Frontal cortex (tissue), 4 donors: ENCODE results near the gene OR7C1. TPM values are rescaled to one million over a fixed set of nuclear protein-coding genes. Genes with fewer than 3 reads are reported as not detected.
"Not testable (repeated sequence)": the region's sequence is repeated elsewhere in the genome, so short reads cannot be mapped to it uniquely, and the experiment has no call there.

ENCODE experiments used
- DNase-seq, 2 donors: peaks; one replicate each; pipeline ENCODE4 v3.0.0; 2012; ENCODE audit warnings: low spot score in 2 of 2
- FAIRE-seq: peaks from 2 replicates; lab custom pipeline; 2012; peaks lifted over from hg19 to GRCh38; lab: Jason Lieb, UNC
- small RNA-seq: library from RNA; depleted of rRNA; stranded (forward); fragments of <200 nt; gene quantifications from one replicate; pipeline ENCODE3, GENCODE V24; 2014
- total RNA-seq: library from RNA; depleted of rRNA; stranded (reverse); fragments of >200 nt; gene quantifications from one replicate; pipeline ENCODE4 v1.2.3, GENCODE V29; 2014
- donor health status: control.
- donor health status: control.
- donor health status: control.

OR7C1 gene
- total RNA-seq, 1 donor from 2014 or later, result not detected

DNA sequence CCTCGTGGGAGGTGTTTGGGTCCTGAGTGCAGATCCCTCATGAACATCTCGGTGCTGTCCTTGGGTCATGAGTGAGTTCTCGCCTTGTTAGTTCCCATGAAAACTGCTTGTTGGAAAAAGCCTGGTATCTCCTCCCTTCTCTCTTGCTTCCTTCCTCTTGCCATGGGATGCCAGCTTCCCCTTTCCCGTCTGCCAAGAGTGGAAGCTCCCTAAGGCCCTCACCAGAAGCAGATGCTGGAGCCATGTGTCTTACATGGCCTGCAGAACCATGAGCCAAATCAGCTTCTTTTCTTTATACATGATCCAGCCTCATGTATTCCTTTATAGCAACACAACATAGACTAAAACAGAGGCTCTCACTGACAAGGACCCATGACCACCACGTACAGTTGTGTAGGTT lies 64.8 kb downstream of the OR7C1 start:
- DNase-seq (no peak), FAIRE-seq (no peak)

DNA sequence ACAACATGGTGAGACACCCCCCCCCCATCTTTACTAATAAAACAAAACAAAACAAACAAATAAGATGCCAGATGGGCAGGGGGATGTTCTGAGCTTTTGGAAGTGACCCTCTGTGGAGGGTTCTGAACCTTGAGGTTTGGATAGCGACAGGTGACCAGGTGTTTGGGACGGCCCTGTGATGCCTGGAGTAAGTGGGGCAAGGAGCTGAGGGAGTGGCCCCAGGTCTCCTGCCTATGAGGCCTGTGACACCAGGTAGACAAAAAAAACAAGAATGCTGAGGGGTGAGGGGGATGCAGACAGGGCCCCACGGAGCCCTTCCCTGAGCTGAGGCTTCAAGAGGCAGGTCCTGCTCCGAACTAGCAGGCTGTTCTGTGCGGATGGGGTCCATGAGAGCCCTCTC lies 65.8 kb downstream of the OR7C1 start:
- DNase-seq, result no peak
- no peak for FAIRE-seq

DNA sequence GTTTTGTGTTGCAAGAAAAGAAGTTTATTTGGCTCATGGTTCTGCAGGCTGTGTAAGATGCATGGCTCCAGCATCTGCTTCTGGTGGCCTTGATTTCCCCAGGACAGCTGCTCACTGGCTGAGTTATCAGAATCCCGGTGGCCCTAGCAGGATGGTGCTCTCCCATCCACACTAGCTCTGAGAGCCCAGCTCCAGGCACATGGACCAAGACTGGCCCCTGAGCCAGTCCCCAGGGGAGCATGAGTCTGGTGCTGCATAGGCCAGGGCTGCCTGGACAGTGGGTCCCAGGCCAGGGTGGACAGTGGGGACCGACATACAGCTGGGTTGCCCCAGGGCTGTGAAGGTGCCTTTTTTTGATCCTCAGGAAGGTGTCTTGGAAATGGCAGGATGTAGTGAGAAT lies 67.0 kb downstream of the OR7C1 start:
- DNase-seq, result no peak
- no peak for FAIRE-seq

DNA sequence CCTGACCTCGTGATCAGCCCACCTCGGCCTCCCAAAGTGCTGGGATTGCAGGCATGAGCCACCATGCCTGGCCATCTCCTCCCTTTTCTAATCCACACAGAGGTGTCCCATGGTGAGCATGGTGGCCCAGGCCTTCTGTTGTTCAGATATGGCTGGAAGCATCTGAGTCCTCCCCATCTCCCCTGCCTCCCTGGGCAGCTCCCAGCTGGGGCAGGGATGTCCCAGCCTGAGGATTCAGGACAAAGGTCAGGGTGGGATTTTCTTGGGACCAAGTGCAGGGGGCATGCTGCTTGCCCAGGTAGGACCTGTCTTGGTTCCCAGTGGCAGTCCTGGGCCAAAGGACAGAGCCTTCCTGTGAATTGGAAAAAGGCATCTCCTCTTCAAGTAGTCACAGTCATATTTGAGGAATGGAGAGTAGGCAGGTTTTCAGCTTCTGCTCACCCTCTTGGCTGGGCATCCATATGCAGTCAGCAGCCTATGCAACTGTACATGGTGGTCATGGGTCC lies 67.5 kb downstream of the OR7C1 start:
- DNase-seq, result no peak
- no peak for FAIRE-seq

DNA sequence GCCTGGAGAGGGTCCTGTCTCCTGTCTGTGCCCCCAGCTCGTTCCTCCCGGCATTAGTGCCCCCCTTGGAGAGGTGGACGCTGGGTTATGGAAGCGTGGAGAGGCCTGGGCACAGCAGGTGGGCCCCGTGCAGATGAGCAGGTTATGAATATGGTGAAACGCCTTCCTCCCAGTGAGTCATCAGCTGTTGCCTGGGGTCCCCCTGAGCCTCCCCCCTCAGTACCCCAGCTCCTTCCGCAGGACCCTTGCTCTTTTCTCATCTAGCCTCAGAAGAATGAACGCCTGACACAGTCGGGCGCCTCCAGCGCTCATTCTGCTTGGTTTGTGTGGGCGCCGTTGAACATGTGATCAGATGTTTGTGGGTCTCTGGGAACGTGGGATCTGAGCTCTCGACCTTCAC lies 69.1 kb downstream of the OR7C1 start:
- not testable (repeated sequence) for FAIRE-seq, DNase-seq

DNA sequence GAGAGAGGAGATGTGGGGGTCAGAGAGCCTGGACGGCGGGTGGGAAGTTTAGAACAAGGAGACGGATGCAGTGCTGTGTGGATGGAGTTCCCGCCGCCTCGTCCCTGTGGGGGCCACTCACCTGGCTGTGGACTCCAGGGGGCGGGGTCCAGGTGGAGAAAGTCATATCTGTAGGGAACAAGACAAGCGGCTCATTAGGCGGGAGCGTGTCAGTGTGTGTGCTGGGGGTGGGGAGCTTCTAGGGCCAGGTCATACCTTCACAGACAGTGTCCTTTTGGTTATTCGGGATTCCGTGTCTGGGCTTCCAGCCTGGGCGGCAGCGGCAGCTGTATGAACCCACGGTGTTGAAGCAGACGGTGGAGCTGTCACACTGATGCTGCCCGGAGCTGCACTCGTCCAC lies 69.6 kb downstream of the OR7C1 start:
- DNase-seq, FAIRE-seq: not testable (repeated sequence)

DNA sequence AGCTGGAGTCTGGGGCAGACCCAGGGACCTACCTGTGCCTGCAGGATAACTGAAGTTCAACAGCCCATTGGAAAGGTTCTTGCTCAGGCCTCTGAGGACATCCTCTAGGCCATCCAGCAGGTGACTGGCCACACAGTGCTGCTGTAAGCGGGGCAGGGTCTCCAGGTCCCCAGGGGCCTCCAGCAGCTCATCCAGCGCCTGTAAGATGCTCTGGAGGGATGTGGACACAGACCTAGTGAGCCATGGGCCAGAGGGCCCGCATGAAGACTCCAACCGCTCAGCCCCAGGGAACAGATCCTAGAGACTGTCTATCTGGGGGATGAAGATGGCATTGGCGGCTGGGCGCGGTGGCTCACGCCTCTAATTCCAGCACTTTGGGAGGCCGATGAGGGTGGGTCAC lies 70.6 kb downstream of the OR7C1 start:
- no peak for DNase-seq
- no peak for FAIRE-seq

DNA sequence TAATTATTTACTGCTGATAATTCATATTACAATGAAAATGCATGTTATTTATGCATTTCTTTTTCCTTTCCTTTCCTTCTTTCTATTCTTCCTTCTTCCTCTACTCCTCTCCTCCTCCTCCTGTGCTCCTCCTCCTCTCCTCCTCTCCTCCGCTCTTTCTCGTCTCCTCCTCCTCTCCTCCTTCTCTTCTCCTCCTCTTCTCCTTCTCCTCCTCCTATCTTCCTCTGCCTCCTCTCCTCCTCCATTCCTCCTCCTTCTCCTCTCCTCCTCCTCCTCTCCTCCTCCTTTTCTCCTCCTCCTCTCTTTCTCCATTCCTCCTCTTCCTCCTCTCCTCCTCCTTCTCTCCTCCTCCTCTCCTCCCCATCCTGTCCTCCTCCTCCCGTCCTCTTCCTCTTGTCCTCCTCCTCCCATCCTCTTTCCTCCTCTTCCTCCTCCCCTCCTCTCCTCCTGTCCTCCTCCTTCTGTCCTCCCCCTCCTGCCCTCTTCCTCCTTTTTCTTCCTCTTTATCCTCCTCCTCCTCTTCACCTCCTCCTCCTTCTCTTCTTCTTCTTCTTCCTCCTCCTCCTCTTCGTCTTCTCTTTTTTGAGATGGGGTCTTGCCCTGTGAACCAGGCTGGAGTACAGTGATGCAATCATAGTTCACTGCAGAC lies 71.4 kb downstream of the OR7C1 start:
- no peak for FAIRE-seq
- no peak for DNase-seq

DNA sequence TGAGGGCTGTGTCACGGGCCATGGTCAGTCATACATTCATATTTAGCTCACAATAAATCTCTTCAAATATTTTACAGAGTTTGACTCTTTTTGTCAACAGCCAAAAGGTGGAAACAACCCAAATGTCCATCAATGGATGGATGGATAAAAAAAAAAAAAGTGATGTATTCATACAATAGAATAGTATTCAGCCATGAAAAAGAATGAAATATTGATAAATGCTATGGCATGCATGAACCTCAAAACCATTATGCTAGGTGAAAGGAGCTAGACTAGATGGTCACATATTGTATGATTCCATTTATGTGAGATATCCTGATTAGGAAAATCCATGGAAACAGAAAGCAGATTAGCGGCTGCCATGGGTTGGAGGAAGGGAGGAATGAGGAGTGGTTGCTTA lies 72.9 kb downstream of the OR7C1 start:
- FAIRE-seq (no peak), DNase-seq (no peak)

DNA sequence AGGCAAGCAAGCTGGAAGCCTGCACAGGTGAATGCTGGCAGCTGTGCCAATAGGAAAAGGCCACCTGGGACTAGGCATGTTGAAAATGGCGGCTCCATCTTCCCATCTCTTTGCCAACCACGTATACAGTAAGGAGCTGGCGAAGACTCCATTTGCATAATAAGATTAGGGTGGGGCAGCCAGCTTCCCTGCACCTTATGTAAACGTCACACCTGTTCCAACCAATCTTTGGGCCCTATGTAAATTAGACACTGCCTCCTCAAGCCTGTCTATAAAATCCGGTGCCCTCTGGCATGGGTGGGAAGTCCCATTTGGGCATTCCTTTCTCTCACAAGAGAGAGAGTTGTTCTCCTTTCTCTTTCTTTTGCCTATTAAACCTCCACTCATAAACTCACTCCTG lies 73.4 kb downstream of the OR7C1 start:
- no peak for DNase-seq

DNA sequence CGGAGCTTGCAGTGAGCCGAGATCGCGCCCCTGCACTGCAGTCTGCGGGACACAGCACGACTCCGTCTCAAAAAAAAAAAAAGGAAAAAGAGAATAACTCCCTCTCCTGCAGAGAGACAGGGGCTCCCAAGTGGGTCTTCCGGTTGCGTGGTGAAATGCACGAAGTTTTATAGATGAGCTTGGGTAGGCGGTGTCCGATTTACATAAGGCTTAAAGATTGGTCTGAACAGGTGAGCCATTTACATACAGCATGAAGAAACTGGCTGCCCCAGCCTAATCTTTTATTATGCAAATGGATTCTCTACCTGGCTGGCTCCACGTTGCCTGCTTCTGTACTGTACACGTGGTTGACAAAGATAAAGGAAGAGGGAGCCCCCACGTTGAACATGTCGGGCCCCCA lies 76.2 kb downstream of the OR7C1 start:
- FAIRE-seq, result no peak

More for the DNA sequence above, 73.4 kb downstream of the OR7C1 start:
- no peak for FAIRE-seq

DNA sequence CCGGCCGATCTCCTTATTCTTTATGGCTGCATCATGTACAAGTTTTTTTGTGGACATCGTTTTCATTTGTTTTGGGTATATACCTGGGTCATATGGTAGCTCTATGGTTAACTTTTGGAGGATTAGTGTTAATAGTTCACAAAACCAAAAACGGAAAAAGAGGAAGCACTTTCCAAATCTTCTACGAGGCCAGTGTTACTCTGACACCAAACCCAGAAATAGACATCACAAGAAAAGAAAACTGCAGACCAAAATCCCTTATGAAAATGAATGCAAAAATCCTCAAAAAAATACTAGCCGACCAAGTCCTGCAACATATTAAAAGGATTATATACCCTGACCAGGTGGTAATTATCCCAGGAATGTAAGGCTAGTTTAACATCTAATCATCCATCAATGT lies 86.4 kb downstream of the OR7C1 start:
- DNase-seq (no peak), FAIRE-seq (no peak)

More for the DNA sequence above, 76.2 kb downstream of the OR7C1 start:
- DNase-seq, result no peak

Small RNAs within 50 kb of the gene (small RNA-seq; reads per million reads assigned to genes)
- gene AC005255.1, result not detected

Other genes with a start within 250 kb of the OR7C1 start
- gene ADGRE3, start 160.3 kb downstream of the OR7C1 start, total RNA-seq, result not detected
- 33.4 TPM for gene ZNF333, start 145.1 kb downstream of the OR7C1 start, total RNA-seq
- gene ADGRE2, start 56.6 kb downstream of the OR7C1 start, total RNA-seq, result under 0.01 TPM
- not detected for gene OR7A5, start within 50 bp of the OR7C1 start, total RNA-seq
- gene OR7A10, start 13.7 kb upstream of the OR7C1 start, total RNA-seq, result not detected
- not detected for gene OR7A17, start 50.9 kb upstream of the OR7C1 start, total RNA-seq
- not detected for gene OR7C2, start 106.3 kb upstream of the OR7C1 start, total RNA-seq
- 54.6 TPM for gene SLC1A6, start 144.7 kb upstream of the OR7C1 start, total RNA-seq
- not detected for gene CASP14, start 214.3 kb upstream of the OR7C1 start, total RNA-seq
- under 0.01 TPM for gene OR1I1, start 247.0 kb upstream of the OR7C1 start, total RNA-seq